ENCODE results near the gene BRI3.

Gene BRI3

DNA sequence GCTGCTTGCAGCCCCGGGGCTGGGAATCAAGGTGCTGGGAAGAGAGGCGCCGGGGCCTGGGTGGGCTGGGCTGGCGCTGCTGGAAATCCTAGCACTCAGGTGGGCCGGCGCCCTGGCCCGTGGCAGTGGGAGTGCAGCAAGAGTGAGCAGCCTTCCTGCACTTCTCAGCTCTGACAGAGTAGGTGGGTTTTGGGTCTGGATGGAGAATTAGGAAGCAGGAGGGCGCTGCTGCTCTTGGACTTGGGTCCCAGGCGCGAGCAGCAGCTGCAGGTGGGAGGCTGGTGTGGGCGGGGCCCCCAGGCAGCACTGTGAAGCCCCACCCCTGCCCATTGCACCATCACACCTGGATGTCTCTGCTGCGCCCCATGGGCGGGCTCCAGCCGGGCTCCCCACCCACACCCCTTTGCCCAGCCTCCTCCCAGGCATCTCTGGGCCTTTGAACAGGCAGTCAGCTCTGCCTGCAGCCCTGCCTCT is 6.0 kb downstream of the BRI3 start:
- no peak for DNase-seq (ENCODE audit: low read depth)

- DNase-seq (ENCODE audit: low read depth): no peak
Measured at GRCh38 chr7:98288064-98288823, 6.8 kb downstream of the BRI3 start.

DNA sequence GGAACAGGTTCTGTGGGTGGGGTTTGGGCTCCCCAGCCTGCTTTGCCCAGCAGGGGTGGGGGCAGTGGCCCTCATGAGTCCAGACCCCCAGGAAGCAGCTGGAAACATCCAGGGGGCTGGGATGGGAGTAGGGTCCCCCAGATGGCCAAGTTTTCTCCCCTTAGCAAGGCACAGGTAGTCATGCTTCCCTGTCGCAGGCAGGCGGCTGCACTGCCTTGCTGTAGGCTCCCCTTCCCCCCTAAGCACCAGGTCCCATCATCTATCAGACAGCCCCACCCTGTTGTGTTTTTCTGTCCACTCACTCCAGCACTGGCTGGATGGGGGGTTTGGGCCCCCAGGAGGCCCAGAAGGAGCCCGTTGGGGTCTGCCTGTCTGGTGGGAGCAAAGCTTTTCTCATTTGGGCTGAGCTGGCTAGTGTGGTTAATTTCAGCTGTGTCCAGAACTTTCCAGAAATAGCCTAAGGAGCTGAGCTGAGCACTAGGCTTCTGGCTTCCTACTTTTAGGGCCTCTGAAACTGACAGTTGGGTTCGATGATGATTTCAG is 7.9 kb downstream of the BRI3 start:
- DNase-seq (ENCODE audit: low read depth): no peak

DNA sequence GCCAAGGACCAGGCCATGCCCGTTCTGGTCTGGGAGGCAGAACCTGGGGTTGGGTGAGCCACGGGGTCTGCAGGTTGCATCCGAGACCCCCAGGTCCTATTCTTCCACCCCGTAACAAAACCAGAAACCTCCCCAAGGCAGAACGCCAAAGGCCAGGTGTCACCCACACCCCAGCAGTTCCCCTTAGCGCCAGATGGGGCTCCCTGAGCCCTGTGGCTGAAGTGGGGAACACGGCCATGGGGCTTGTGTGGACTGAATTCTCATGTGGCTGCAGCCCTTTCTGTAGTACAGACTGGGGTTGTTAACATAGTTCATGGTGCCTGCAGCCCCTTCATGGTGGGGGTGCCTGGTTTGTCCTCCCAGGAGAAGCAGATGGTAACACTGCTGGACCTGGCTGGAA is 10.2 kb downstream of the BRI3 start:
- DNase-seq (ENCODE audit: low read depth): no peak

DNA sequence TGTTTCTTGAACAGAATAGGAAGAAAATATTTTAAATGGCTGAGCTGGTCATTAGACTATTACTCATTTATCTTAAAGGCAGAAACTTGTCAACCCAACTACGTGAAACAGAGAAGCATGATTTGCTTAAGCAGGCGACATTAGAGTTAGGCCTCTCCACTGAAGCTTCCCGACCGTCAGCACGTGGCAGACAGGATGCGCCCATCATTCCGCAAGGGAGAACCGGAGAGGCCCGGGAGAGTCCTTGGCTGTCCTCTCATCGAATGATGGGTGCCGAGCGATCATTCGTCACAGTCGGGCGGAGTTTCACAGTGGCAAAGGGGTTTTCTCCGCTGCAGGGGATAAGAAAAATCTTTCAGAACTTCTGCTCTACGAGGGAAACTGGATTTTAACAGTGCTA is 11.8 kb downstream of the BRI3 start:
- DNase-seq (ENCODE audit: low read depth): no peak

DNA sequence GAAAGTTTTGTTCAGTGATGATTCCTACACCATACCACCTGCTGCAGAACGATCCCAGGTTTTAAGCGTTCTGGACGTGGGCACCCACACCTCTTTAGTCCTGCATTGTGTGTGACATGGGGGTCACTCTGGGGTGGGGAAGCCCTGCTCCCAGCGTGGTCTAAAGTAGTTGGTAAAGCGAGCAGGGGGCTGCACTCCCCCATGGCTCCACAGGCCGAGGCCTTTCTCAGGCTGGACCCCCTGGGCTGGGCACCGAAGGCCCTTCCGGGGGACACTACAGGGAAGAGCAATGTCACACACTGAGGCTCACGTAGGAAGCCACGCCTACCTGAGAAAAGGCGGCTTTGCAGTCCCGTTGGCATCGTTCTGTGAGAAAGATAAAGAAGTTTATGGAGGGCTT is 12.3 kb downstream of the BRI3 start:
- DNase-seq (ENCODE audit: low read depth): no peak

DNA sequence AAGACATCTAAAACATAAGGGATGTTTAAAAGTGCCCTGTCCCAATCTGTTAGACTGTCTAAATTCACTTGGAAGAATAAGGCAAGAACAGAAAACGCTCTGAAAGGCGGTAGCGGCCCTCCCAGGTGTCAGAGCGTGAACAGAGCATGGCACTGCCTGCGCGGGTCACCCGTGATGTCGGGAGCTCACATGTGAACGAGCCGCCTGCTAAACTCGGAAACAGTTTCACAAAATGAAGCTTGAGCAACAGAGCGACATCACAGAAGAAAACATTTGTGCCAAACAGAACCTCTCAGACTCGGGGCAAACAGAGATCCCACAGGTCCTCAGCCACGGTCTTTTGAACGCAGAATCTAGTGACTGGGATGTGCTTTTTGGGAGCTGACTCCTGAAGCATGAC is 12.8 kb downstream of the BRI3 start:
- DNase-seq (ENCODE audit: low read depth): no peak

DNA sequence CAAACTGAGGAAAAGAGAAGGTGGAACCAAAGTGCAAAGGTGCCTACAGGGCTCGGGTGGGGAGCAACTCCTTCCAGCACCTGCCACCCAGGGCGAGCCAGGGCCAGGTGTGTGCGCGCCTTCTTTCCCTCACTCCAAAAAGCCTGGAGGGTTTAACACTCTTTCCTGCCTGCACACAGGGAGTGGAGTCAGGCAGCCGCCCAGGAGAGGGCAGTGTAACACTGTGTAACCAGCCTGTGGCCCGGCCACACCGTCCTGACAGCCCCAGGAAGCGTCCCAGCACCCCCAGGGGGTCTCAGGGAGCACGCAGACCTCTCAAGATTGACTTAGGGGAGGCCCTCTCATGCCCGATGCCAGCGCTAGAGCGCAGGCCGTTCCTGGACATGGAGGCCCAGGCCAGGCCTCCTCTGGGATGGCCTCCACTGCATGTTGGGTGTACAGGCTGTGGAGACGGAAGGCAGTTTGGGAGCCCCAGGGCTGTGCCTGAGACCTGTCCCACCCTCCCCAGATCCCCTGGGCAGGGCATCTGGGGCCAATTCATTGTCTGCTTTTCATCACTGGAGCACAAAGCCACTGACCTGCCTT is 13.4 kb downstream of the BRI3 start:
- DNase-seq (ENCODE audit: low read depth): no peak

GRCh38 chr7:98295467-98296192 is 14.1 kb downstream of the BRI3 start:
- no peak for DNase-seq (ENCODE audit: low read depth)

DNA sequence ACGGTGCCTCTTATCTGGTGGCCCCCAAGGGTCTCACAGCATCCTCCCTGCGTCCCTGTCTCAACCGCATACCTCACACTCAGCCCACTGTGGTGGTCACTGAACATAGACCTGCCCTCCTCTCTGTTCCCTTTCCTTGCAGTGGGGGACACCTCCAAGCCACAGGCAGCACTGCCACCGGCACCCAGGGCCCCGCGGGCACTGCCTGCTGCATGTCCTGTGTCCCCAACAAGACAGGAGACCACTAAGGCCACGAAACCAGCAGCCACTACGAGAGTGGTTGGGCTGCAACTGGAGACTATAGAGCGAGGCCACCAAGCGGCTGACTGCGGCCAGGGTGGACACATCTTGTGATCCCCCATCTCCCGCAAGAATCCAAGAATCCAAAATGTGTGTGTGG is 15.3 kb downstream of the BRI3 start:
- no peak for DNase-seq (ENCODE audit: low read depth)

GRCh38 chr7:98297626-98298286 is 16.3 kb downstream of the BRI3 start:
- no peak for DNase-seq (ENCODE audit: low read depth)

DNA sequence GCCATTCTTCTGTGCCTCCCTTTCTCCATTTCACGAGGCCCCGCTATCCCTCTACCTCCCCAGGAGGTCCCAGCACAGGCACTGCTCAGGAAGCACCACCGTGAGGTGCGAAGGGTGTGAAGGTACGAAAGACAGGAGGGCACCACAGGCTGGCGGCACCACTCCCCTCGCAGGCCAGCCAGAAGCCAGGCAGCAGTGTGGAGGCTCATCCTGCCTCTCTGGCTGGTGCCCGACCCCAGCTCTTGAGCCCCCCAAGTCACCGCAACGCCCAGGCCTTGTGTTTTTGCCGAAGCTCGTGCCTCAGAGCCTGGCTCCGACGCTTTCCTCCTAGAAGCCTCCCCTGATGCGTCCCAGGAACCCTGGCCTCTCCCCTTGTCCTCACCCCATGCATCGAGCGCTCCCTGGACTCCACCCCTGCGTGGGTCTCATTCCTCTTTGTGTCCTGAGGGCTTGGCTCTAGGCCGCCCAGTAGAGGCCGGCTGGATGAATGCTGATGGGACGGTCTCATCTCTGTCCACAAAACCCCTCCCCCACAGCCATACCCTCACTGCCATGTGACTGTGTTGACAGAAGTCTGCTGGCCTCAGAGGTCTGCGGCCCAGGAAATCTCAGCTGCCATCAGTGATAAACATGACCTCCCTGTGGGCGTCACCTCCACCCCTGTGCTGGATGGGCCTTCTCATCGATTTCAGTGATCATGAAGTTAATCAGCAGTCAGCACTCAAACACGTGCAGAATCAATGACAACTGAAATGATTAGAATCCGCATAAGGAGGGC is 19.3 kb downstream of the BRI3 start:
- no peak for DNase-seq (ENCODE audit: low read depth)

GRCh38 chr7:98301693-98302470 is 20.4 kb downstream of the BRI3 start:
- no peak for DNase-seq (ENCODE audit: low read depth)

- no peak for DNase-seq (ENCODE audit: low read depth)
Measured at GRCh38 chr7:98303176-98303865, 21.8 kb downstream of the BRI3 start.

DNA sequence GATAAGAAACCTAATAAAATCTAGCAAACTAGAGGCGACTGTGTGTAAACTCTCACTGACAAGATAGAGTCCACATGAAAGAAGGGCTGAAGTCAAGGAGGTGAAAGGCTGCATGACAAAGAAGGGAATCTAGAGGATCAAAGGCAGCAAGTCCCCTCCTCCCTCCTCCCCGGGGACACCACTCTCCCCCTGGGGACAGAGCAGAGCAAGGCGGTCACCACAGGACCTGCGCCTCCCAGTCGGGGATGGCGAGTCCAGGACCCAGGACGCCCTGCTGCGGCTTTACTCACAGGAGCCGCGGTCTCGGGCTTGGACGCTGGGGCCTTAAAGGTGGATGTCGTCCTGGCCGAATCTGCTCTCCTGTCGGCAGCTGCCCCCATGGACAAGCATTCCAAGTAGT is 22.4 kb downstream of the BRI3 start:
- DNase-seq (ENCODE audit: low read depth): no peak

DNA sequence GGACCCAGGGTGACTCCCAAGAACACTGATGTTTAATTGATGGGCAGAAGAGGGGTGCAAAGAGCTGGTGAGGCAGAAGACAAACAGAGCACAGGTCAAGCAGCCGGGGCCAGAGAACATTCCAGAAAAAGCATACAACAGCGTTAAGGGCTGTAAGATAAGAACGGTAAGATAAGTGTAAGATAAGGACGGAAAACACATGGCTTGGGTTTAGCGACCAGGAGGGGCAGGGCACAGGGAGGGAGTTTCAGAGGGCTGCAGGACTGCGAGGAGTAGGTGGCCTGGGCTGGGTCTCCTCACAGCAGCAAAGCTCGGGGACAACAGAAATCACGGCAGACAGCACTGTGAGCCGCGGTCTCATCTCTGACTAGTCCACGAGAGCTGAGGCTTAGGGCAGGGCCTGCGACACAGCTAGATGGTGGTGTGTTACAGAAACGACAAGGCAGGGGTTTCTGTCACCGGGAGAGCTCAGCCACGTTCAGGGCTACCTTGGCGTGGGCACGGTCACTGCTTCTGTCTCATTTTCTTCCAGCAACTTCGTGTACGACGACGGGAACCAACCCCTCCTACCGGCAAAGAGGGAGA is 24.6 kb downstream of the BRI3 start:
- DNase-seq (ENCODE audit: low read depth): no peak

DNA sequence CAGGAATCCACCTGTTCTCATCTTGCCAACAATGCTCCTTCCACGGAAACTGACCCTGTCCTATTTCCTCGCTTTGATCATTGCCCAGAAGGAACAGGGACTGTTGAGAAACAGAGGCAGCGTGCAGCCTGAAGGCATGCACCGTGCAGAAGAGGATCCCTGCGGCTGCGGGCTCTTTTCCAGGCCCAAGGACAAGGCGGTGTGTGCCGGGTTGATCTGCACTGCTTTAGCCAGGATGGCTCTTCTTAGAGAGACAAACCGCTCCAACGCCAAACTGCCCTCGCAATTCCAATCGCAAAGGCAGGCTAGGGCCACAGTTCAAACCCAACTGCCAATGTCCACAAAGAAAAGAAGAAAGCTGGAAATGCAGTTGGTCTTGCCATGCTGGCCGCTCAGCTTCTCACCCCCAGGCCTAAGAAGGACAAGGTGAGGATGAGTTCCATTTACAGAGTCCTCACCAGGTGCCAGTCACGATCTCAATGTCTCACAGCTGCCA is 26.5 kb downstream of the BRI3 start:
- DNase-seq (ENCODE audit: low read depth): no peak

DNA sequence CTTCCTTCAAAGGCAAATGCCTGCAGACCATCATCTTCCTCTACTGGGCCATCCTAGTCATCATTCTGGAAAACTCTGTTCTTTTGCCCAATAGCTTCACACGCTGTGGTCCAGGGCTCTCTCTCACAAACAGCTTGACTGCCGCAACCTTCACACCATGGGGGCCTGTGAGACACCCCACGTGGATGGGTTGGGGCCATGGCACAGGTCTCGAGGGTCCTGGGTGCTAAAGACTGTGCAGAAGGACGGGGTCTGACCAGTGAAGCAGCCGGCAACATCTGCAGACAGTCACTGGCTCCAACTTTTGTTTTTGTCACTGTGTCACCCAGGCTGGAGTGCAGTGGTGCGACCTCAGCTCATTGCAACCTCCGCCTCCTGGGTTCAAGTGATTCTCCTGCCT is 28.1 kb downstream of the BRI3 start:
- no peak for DNase-seq (ENCODE audit: low read depth)

GRCh38 chr7:98312201-98312600 is 30.7 kb downstream of the BRI3 start:
- DNase-seq (ENCODE audit: low read depth): no peak

DNA sequence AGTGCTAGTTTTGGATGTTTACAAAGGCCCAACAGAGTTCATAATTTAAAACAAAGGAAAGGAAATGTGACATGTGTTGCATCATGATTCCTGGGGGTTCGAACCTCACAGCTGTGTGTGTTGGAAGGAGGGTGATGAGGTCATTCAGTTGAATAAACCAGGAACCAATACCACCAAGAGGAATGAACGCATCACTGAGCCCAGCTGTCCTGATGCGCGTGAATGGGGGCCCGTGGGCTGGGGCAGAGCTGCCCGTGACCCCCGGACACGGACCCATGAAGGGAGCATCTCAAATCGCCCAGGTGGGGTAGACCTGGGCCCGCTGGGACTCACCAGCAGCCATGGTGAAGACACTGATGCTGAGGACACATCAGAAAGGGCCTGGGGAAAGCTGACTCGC is 33.0 kb downstream of the BRI3 start:
- no peak for DNase-seq (ENCODE audit: low read depth)

All from stimulated activated CD8-positive, alpha-beta memory T cell treated with anti-CD3 and anti-CD28 coated beads, Interleukin-15, amount 100 ng/mL, for 1 hour (primary cell).